GM10266 (cell line): ENCODE data around the gene ZNF618.

Source experiments
- DNase-seq: peaks from one replicate; pipeline ENCODE4 v3.0.0; 2012; ENCODE audit errors: extremely low spot score
- CTCF ChIP-seq: IDR thresholded peaks from 2 replicates; pipeline ENCODE4 v1.5.1; 2012; ENCODE audit warnings: mild to moderate bottlenecking, low read depth; ENCODE audit not compliant: control insufficient read depth, insufficient read depth; ENCODE audit errors: missing control alignments

Gene ZNF618

DNA sequence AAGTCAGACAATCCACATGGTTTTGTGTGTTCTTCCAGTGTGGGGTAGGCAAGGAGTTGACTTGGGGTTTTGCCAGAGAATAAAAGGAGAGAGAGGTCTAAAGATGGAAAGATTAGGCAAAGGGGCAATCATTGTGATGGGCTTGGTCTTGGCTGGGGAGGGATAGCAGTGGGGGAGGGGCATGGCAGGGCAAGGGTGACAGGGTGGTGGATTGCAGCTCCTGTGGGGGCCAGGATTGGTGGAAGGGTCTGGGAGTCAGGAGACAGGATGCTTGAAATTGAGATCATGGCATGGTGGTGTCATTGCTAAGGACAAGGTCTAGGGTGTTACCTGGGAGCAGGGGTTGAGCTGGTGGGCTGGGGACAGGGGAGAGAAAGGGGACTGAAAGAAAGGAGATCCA, 57.6 kb downstream of the ZNF618 start:
- no peak for TF ChIP-seq CTCF
- no peak for DNase-seq

- no peak for TF ChIP-seq CTCF
- no peak for DNase-seq
These were observed 58.2 kb downstream of the ZNF618 start for GRCh38 chr9:113934167-113934828.

- no peak for TF ChIP-seq CTCF
- DNase-seq = no peak
These were observed 58.9 kb downstream of the ZNF618 start for GRCh38 chr9:113934829-113935676.

DNA sequence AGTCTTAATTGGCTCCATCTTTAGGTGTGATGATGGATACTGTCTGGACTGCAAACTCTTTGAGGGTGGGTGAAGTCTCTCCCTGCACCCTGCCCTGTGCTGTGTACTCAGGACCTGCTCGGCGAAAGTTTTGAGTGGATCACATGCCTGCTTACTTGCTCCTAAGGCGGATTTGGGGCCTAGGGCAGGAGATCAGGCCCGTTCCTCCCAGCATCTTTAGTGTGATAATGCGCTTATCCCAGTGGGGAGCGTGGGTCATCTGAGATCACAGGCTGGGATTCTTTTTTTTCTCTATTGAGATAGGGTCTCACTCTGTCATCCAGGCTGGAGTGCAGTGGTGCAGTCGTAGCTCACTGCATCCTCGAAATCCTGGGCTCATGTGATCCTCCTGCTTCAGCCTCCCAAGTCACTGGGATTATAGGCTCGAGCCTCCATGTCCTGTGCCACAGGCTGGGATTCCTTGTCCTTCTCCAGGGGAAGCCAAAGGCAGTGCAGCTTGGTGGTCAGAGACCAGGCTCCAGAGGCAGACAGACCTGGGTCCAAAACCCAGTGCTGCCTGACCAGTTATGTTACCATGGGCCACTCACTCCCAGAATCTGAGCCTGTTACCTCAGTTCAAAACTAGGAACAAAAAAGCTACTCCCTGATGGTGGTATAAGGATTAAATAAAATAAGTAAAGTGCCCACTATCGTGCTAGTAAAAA, 59.7 kb downstream of the ZNF618 start:
- DNase-seq = no peak
- TF ChIP-seq CTCF = no peak

- DNase-seq = no peak
- no peak for TF ChIP-seq CTCF
These were observed 64.0 kb downstream of the ZNF618 start for GRCh38 chr9:113940077-113940476.

GRCh38 chr9:113941056-113941455, 64.9 kb downstream of the ZNF618 start:
- TF ChIP-seq CTCF = no peak
- no peak for DNase-seq

- no peak for DNase-seq
- TF ChIP-seq CTCF = no peak
These were observed 65.4 kb downstream of the ZNF618 start for GRCh38 chr9:113941526-113941925.
